Measurements from ENCODE around the gene BCL2. TPM values are rescaled to one million over a fixed set of nuclear protein-coding genes. Genes with fewer than 3 reads are reported as not detected.

The BCL2 gene
- total RNA-seq, 1 donor from 2014 or later = 47.3 TPM

GRCh38 chr18:63106727-63107126 lies 212.8 kb downstream of the BCL2 start:
- DNase-seq = no peak

GRCh38 chr18:63105636-63106316 lies 213.8 kb downstream of the BCL2 start:
- DNase-seq = peak; percentile 69

- DNase-seq = no peak
Observed at GRCh38 chr18:63104868-63105267, 214.7 kb downstream of the BCL2 start.

GRCh38 chr18:63102941-63103744 lies 216.4 kb downstream of the BCL2 start:
- DNase-seq = no peak

- DNase-seq = no peak
Observed at GRCh38 chr18:63100630-63101055, 218.9 kb downstream of the BCL2 start.

- no peak for DNase-seq
Observed at GRCh38 chr18:63099848-63100629, 219.5 kb downstream of the BCL2 start.

- no peak for DNase-seq
Observed at GRCh38 chr18:63099091-63099840, 220.3 kb downstream of the BCL2 start.

- DNase-seq = no peak
Observed at GRCh38 chr18:63098018-63098981, 221.3 kb downstream of the BCL2 start.

GRCh38 chr18:63097178-63097577 lies 222.4 kb downstream of the BCL2 start:
- DNase-seq = peak; percentile 65

GRCh38 chr18:63096327-63096874 lies 223.2 kb downstream of the BCL2 start:
- DNase-seq = no peak

- no peak for DNase-seq
Observed at GRCh38 chr18:63095768-63096167, 223.8 kb downstream of the BCL2 start.

- DNase-seq = no peak
Observed at GRCh38 chr18:63091671-63092364, 227.8 kb downstream of the BCL2 start.

GRCh38 chr18:63090334-63090733 lies 229.2 kb downstream of the BCL2 start:
- peak; percentile 68 for DNase-seq

GRCh38 chr18:63089041-63089440 lies 230.5 kb downstream of the BCL2 start:
- no peak for DNase-seq

GRCh38 chr18:63088262-63088661 lies 231.3 kb downstream of the BCL2 start:
- no peak for DNase-seq

- DNase-seq = no peak
Observed at GRCh38 chr18:63087421-63088230, 231.9 kb downstream of the BCL2 start.

GRCh38 chr18:63085611-63086010 lies 234.0 kb downstream of the BCL2 start:
- no peak for DNase-seq

- DNase-seq = no peak
Observed at GRCh38 chr18:63084219-63084618, 235.3 kb downstream of the BCL2 start.

GRCh38 chr18:63083555-63083954 lies 236.0 kb downstream of the BCL2 start:
- no peak for DNase-seq
